ENCODE data around the gene CALY. TPM values are rescaled to one million over a fixed set of nuclear protein-coding genes. Genes with fewer than 3 reads are reported as not detected.

The CALY gene
- total RNA-seq, 1 experiment from 2014 or later, result not detected

Small RNAs within 50 kb of the gene (small RNA-seq; reads per million reads assigned to genes)
- gene AL360181.4 (not detected), gene BANF1P2 (not detected), gene MIR3944 (not detected)

Other genes with a start within 250 kb of the CALY start
- not detected in 2 replicates for gene ADGRA1, start 249.0 kb downstream of the CALY start, total RNA-seq (2014; rRNA removed; shearing (Covaris generic))
- 0.08 TPM in 1 of 2 replicates, not detected in the other for gene KNDC1, start 176.7 kb downstream of the CALY start, total RNA-seq (2014; rRNA removed; shearing (Covaris generic))
- not detected in 2 replicates for gene UTF1, start 106.7 kb downstream of the CALY start, total RNA-seq (2014; rRNA removed; shearing (Covaris generic))
- not detected in 2 replicates for gene VENTX, start 99.0 kb downstream of the CALY start, total RNA-seq (2014; rRNA removed; shearing (Covaris generic))
- gene ADAM8, start 60.0 kb downstream of the CALY start, total RNA-seq (2014; rRNA removed; shearing (Covaris generic)), result 73.5 and 78.5 TPM in 2 replicates
- gene TUBGCP2, start 28.0 kb downstream of the CALY start, total RNA-seq (2014; rRNA removed; shearing (Covaris generic)), result 87.7 and 88.4 TPM in 2 replicates
- 80.3 and 102 TPM in 2 replicates for gene ZNF511, start 28.0 kb downstream of the CALY start, total RNA-seq (2014; rRNA removed; shearing (Covaris generic))
- 25.0 and 36.5 TPM in 2 replicates for gene PRAP1, start 10.5 kb upstream of the CALY start, total RNA-seq (2014; rRNA removed; shearing (Covaris generic))
- gene FUOM, start 21.1 kb upstream of the CALY start, total RNA-seq (2014; rRNA removed; shearing (Covaris generic)), result 59.7 and 60.8 TPM in 2 replicates
- gene ECHS1, start 36.5 kb upstream of the CALY start, total RNA-seq (2014; rRNA removed; shearing (Covaris generic)), result 160 and 179 TPM in 2 replicates
- gene PAOX, start 42.4 kb upstream of the CALY start, total RNA-seq (2014; rRNA removed; shearing (Covaris generic)), result 4.7 and 5.6 TPM in 2 replicates
- gene MTG1, start 57.3 kb upstream of the CALY start, total RNA-seq (2014; rRNA removed; shearing (Covaris generic)), result 44.3 and 56.9 TPM in 2 replicates
- gene SPRN, start 87.7 kb upstream of the CALY start, total RNA-seq (2014; rRNA removed; shearing (Covaris generic)), result not detected in 2 replicates
- 0.68 and 2.2 TPM in 2 replicates for gene SCART1, start 117.0 kb upstream of the CALY start, total RNA-seq (2014; rRNA removed; shearing (Covaris generic))
- not detected in 2 replicates for gene CYP2E1, start 190.5 kb upstream of the CALY start, total RNA-seq (2014; rRNA removed; shearing (Covaris generic))
- not detected in 2 replicates for gene SYCE1, start 228.7 kb upstream of the CALY start, total RNA-seq (2014; rRNA removed; shearing (Covaris generic))